Activated CD4-positive, alpha-beta T cell treated with anti-CD3 and anti-CD28 coated beads for 1 hour (primary cell): ENCODE measurements around the gene ZNF319.

Experiments used
- DNase-seq: peaks from one replicate; pipeline ENCODE4 v3.0.0-alpha.2; 2020

Gene ZNF319

DNA sequence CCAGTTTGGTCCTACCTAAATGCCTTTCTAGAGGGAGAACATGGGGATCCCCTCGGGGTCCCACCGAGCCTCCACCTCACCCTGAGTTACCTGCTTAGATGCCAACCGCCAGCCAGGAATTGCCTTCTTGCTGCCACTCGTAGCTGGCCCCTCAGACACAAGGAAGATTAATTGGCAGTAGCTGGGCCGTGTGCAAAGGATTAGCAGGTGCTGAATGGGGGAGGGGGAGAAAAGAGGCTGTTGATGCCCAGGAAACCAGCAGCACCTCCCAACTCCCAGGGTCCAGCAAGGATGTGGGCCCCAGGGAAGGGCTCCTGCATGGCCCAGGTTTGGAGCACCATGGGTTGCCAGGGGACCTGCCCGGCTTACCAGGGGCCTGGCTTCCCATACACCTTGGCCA lies 29.5 kb downstream of the ZNF319 start, which contains the start of gene CNGB1:
Gene CNGB1, minus strand, starts transcription at position 159 of the 400 bp plus-strand sequence. CDS start 3,842 bp downstream, outside the sequence.
- DNase-seq, result no peak

DNA sequence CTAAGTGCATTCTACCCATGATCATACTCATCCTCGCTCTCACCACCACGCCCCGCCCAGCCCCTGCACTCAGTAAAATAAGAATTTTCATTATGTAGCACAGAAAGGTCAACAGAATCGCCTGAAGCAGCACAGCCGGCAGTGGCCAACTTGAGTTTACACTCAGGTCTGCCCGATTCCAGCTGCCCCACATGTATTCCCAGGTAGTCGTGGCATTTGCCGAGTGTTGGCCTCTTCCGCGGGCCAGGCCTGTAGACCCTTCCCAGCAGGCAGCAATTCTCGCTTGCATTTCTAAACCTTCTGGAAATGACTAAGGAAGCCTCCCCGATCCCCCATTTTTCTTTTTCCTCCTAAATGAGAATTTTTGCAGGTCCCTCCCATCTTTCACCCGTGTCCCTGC lies 30.2 kb downstream of the ZNF319 start:
- DNase-seq, result no peak

DNA sequence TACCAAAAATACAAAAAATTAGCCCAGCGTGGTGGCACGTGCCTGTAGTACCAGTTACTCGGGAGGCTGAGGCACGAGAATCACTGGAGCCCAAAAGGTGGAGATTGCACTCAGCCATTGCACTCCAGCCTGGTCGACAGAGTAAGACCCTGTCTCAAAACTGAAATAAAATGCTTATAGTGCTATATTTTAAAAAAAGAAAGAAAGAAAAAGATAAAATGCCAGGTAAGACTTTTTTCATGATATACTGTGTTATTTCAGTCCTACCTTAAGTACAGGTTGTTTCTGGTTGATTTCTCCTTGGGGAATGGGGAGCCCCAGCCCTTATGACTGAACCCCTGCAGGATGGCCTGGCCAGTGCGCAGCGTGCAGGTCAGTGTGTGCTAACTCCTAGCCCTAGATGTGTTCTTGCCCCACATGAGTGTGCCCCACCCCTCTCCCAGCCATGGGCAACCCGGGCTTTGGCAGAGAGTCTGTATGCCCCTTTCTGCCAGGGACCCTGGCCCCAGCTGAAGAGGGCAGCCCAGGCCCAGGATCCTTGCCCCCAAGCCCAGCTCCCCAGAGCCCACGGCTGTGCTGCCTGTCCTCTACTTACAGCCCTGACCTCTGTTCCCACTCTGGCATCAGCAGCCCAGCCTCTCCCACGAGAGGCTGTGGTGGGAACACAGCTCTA lies 30.9 kb downstream of the ZNF319 start:
- no peak for DNase-seq

DNA sequence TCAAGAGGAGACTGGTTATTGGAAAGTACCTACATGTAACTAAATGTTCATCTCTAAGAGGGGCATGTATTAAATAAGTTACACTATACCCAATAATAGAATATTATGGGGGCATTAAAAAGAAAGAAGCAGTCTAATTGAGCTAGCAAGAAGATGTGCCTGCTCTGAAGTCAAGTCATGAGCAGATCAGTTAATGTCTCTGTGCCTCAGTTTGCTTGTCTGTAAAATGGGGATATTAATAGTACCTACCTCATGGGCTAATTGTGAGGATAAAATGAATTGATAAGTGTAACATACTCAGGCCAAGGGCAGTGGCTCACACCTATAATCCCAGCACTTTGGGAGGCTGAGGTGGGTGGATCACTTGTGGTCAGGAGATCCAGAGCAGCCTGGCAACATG lies 32.6 kb downstream of the ZNF319 start:
- no peak for DNase-seq

DNA sequence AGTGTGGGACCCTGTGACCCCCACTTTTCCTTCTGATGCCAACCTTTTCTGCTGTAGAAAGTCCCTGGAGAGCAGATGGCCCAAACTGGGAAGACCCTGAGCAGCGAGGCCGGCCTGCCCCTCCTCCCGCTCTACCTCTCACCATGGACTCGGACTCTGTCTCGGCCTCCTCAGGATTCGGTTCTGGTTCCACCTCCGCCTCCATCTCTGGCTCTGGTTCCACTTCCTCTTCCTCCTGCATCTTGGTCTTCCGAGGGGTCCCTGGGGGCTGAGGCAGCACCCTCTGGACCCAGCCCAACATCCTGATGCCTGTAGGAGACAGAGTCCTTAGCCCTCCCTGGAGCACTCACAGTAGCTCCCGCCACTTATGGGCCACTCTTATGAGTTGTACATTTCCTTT lies 33.5 kb downstream of the ZNF319 start:
- DNase-seq, result no peak

DNA sequence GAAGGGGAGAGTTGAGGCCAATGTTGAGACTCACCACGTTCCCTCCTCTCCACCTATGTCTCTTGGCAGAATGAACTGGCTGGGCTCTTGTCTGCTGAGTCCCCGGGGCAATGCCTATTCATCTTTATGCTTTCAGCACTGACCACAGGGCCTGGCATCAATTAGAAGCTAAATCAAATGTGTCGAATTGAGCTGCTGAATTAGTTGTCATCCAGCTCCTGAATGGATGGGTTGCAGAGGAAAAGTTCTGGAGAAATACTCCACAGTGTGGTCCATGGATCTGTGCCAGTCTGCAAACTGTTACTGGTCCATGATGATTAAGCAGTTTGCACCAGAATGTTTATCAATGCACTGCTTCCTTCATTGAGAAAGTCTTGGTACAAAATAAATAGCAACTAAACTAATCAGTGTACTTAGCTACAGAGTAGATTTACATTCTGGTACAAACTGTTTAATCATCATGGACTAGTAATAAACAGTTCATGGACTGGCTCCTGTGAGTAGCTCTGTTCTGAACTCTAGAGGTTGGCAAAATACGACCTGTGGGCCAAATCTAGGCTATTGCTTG lies 34.2 kb downstream of the ZNF319 start:
- no peak for DNase-seq

DNA sequence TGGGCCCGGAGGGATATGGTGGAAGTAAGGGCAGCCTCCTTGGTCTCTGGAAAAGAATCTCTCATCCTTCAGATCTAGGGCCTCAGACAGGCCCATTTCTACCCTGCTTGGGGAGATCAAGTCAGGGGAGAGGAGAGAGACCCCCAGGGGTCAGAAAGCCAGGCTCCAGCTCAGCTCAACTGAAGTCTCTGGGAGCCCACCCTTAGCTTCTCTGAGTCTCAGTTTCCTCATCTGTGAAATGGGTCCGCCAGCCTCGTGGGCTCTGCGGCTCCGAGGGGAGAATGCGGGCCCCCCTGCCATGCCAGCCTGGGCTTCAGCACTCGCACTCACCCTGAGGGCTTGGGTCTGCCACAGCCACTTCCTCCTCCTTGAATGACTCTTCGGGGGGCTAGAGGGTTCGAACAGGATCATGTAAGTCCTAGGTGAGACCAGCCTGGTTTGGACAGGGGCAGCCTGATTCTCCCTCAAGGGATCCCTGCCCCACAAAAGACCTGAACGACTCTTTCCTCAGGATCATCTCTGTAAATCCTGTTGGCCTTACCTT lies 36.2 kb downstream of the ZNF319 start:
- DNase-seq, result no peak

DNA sequence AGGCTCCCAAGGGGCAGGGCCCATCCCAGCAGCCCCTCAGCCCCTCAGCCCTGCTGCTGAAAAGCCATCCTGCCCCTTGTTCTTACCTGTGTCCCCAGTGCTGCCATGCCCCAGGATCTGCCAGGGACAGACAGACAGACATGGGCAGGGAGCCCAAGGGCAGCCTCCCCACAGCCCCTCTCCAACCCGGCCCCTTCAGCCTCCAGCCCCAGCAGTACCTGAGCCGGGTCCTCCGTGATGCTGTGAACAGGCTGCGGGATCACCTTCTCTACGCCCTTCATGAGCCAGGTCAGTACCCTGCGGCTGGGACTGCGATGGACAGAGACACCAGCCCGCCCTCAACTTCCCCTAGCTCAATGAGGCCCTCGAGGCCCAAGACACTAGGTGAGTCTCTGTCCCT lies 37.7 kb downstream of the ZNF319 start:
- DNase-seq, result no peak

DNA sequence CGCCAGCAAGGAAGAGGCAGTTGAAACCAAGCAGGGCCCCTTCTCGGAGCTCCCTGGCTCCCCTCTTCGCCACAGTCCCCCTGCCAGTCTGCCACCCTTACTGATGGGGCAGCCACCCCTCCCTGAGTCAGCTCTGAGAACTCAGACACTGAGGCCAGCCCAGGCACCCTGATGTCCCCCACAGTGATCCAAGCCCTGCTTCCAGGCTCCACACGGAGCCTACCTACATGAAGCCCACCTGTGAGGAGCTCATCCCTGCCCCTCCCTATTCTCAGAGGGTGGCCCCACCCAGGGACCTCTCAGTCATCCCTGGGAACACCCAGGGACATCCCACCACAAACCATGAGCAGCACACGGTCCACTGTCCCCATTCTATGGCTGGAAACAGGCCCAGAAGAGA lies 38.4 kb downstream of the ZNF319 start:
- DNase-seq, result no peak

DNA sequence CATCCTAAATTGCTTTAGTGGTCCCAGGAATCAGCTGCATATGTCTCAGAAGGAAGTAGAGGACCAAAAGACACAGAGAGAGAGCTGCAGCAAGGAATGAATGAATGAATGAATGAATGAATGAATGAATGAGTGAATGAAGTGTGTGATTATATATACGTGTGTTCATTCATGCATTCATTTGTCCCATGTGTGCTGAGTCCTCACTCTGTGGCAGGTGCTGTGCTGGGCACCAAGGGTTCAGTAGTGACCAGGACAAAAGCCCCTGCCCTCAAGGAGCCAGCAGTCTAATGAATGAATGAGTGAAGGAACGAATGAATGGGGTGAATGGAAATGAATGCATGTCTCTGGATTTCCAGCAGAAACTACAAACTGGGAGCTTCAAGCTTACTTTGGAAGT lies 38.9 kb downstream of the ZNF319 start:
- no peak for DNase-seq

DNA sequence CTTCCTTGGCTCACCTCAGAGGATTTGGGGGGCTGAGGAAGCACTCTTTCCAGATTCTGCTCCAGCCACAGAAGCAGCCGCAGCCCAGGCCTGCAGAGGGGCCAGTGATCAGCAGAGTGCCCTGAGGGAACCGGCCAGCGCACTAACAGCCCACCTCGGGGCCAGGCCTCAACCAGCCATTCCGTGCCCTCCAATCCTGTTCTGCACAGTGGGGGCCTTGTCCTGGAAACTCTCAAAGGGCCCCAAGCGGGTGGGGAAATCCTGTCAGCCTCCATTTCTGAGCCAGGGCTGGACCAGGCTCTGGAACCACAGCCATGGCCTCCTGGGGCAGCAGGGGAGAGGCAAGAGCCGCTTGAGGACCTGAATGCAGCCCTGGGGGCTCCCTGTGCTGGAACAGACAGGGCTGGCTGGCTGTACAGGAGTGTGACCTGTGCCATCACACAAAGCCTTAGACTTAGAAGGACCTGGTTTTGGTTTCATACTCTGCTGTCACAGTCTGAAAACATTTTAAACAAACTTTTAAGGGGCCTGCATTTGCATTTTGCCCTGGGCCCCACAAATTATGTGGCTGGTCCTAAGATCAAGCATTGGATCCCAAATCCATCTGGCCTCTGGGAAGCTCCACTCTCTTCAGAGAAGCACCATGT lies 39.5 kb downstream of the ZNF319 start:
- no peak for DNase-seq

DNA sequence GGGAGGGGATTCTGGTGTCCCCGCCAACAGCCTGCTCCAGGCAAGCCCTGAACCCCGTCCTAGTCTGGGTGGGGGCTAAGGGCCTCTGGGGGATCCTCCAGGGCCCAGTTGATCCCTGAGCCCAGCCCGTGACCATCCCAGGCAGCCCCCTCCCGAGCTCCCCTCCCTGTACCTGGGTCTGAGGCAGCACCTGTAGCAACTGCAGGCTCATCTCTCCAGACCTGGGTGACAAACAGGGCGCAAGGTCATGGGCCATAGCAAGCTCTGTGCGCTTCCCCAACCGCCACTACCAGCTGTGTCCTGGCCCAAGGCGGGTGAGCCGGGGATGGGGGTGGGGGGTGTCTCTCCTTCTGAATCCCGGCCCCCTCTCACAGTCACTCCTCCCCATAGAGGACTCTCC lies 40.2 kb downstream of the ZNF319 start:
- no peak for DNase-seq

DNA sequence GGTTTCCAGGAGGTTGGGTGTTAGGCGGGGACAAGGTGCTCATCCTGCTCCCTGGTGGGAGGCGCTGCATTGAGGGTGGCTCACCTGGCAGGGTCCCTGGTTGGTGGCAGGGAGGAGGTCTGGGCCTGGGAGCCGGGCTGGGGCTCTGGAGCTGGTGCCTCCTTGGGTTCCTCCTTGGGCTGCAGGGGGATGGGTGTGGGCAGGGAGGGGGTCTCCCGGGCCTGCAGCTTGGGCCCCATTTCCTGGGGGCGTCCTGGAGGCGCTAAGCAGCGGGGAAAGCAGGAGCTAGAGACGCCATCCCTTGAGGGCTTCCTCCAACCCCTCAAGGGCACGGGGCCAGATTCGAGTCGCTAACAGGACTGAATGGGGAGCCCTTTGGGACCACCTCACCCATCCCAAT lies 40.7 kb downstream of the ZNF319 start:
- no peak for DNase-seq

DNA sequence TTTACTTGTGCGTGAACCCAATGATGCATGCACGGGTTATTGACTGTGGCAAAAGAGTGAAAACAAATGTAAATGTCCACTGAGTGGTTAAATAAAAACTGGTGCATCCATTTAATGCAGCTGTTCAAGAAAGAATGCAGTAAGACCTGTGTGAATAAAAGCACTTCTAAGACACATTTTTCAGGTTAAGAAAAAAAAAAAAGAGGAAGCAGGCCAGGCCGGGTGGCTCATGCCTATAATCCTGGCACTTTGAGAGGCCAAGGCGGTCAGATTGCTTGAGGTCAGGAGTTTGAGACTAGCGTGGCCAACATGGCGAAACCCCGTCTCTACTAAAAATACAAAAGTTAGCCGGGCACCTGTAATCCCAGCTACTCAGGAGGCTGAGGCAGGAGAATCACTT lies 41.4 kb downstream of the ZNF319 start:
- no peak for DNase-seq

DNA sequence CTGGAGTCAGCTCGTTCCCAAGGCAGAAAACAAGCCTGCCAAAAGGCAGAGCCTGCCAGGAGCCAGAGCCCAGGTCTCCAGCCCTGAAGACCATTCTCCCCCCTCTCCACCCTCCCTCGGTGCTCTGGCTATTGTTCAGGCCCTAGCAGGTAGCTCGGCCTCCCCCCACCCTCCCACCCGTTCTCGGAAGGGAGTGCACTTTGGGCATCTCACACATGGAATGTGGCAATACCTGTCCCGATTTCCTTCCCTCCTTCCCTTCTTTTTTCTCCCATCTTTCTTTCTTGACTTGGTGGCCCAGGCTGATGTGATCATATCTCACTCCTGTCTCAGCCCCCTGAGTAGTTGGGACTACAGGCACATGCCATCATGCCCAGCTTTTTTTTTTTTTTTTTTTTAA lies 41.9 kb downstream of the ZNF319 start:
- DNase-seq, result no peak

DNA sequence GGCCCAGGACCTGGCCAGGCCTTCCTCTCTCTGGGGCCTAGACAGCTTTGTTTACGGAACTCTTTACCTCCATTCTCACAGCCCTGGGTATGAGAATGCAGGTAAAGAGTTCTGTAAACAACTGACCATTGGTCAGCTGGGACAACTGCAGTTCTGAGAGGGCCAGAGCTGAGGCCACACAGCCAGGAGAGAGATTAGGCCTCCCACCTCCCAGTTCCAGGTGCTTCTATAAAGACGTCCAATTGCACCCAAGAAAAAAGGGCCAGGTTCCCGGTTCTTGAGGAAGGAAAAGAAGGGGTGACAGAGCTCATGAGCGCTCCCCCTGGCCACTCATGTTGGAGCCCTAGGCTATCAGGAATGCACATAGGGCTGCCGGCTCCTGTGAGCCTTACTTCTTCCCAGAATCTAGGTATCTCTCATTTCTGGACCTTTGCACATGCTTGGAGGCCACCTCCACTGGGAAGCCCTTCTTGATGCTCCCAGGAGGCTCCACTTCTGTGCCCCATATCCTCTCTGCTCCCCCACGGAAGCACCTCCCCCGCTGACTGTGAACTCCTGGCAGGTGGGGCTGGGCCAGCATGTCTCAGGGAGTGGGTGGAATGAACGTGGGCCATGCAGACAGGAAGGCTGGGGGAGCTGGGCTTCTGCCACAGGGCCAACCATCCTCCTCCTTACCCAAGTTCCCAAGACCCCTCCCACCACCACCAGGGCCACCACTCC lies 42.6 kb downstream of the ZNF319 start:
- DNase-seq, result no peak

DNA sequence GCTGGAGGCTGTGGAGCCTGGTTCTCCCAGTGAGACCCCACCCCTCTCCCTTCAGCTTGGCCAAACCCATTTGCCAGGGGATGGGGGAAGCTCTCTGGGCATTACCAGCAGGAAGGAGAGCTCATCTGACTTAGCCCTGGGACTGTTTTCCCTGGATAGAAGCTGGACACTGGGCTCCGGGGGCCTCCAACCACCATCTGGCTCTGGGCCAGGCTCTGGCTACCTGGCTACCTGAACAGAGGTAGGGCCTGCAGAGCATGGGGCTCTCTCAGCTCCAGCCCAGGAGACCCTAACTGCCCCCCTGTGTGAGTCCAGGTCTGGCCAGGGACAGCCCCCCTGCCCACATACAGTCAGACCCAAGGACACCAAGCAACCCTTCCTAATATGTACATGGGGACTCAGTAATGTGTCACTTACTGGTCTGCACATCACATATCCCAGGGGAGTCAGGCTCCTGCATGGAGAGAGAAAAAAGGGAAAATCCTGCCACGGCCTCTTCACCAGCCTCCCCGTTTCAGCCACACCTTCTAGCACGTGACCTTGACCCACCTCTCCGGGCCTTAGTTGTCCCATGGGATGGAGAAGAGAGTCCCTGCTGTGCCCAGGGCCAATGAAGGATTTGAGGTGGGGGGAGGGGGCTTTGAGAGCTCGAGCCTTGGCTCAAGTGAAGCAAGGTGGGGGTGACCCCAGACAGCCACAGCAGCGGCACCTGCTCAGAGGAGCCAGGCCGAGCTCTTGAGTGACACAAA lies 43.4 kb downstream of the ZNF319 start:
- DNase-seq, result no peak

DNA sequence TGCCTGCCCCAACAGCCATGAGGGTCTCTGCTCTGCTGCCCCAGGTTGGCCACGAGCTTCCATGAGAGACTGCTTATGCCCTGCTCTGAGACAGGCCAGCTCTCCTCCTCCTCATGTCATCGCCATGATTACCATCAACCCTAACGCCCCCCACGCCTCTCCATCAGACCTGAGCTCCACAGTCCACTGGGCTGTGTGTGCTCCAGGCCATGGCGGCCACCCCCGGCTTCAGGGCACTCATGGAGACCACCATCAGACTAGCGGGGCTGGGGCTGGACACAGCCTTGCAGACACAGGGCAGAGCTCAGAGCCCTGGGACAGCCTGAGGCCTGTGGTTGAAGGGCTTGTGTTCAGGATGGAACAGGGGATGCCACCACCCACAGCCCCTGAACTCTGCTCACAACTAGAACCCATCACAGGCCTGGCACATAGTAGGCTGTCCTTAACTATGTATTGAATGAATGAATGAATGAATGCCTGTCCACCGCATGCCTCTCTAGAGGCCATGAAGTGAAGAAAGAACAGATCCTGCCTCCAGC lies 44.1 kb downstream of the ZNF319 start:
- DNase-seq, result no peak

DNA sequence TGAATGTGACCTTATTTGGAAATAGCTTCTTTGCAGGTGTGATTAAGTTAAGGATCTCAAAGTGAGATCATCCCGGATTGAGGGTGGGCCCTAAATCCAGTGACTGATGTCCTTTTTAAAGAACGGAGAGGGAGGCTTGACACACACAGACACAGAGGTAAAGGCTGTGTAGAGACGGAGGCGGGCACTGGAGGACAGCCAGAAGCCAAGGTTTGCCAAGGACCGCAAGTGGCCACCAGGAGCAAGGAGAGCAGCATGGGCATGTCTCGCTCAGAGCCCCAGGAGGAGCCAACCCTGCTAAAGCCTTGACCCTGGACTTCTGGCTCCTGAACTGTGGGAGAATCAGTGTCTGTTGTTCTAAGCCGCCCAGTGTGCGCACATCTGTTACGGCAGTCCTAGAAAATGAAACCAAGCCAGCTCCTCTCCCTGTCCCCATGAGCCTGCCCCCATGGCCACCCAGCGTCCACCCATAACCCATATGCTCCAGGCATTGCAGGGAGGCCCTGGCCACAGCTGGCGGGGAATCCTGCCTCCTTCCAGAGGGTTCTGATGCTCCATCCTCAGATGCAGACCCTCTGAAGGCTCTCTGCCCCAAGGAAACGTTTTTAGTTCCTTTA lies 44.8 kb downstream of the ZNF319 start:
- no peak for DNase-seq

DNA sequence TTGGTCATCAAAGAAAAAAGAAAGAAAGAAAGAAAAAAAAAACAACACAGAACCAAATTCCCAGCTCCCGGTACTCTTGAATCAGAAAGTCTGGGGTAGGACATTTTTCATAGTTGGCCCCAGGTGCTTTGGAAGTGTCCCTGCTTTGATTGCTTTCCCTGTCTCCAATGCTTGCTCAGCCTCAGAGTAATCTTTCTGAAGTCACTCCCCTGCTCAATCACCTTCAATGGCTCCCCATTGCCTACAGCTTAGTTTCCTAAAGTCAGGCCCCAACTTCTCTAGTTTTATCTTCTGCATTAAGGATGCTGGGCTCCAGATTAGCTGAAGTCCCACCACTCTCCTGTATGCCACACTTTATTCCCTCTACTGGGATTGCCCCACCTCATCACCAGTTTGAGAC lies 46.6 kb downstream of the ZNF319 start:
- DNase-seq, result no peak

DNA sequence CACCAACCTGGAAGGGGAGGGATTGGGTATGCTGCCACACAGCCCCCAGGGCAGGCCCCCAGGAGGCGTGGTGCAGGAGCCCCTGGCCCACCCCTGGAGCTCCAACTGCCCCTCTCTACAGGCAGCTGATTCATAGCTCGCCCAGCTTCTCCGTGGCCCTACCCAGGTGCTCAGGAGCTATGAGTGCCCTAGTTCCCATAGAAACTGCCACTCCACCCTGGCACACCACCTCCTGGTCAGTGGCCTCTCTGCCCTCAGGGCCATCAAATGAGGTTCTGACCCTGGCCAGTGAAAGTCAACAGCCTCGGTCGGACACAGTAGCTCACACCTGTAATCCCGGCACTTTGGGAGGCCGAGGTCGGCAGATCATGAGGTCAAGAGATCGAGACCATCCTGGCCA lies 47.6 kb downstream of the ZNF319 start:
- DNase-seq, result no peak
